Gastroesophageal sphincter (tissue), 4 donors: ENCODE measurements around the gene DNAJC11. TPM values are rescaled to one million over a fixed set of nuclear protein-coding genes. Genes with fewer than 3 reads are reported as not detected.
"Not testable (repeated sequence)": the region's sequence is repeated elsewhere in the genome, so short reads cannot be mapped to it uniquely, and the experiment has no call there.

ENCODE experiments used
- ATAC-seq: fragments of 150-250 bp; one replicate; pipeline ENCODE4 v1.9.1; 2016; ENCODE audit warnings: mild to moderate bottlenecking, moderate library complexity
- H3K27ac ChIP-seq, 4 donors: fragments of 200-600 bp; sonication (generic) in 3 of 4; 1 replicate in 3 of 4; 2 replicates in 1 of 4; pipeline ENCODE4 v1.5.1; 2016 to 2019
- H3K27me3 ChIP-seq: fragments of 200-600 bp; sonication (generic); one replicate; pipeline ENCODE4 v1.5.1; 2019
- H3K36me3 ChIP-seq, 2 donors: fragments of 200-600 bp; sonication (generic); one replicate each; pipeline ENCODE4 v1.5.1; 2019; ENCODE audit warnings: control low read depth in 1 of 2
- H3K4me1 ChIP-seq, 3 donors: fragments of 200-600 bp; sonication (generic); 1 replicate in 2 of 3; 2 replicates in 1 of 3; pipeline ENCODE4 v1.5.1; 2016 to 2019; ENCODE audit warnings: control low read depth in 2 of 3
- H3K4me3 ChIP-seq, 2 donors: fragments of 200-600 bp; sonication (generic); one replicate each; pipeline ENCODE4 v1.5.1; 2019; ENCODE audit warnings: mild to moderate bottlenecking in 1 of 2, moderate library complexity in 1 of 2
- H3K9me3 ChIP-seq, 3 donors: fragments of 200-600 bp; sonication (generic); one replicate each; pipeline ENCODE4 v1.5.1; 2017 to 2019; ENCODE audit warnings: control low read depth in 2 of 3
- CTCF ChIP-seq, 4 experiments: fragments of 200-600 bp in 2 of 4; fragments of 450-650 bp in 2 of 4; sonication (generic) in 1 of 4; IDR thresholded peaks; one replicate each; pipeline ENCODE4 v1.5.1; 2017 to 2019; ENCODE audit warnings: antibody characterized with exemption in 4 of 4, mild to moderate bottlenecking in 2 of 4, moderate library complexity in 2 of 4
- EP300 ChIP-seq: sonication (generic); formaldehyde crosslinking; IDR thresholded peaks from one replicate; pipeline ENCODE4 v1.6.1; 2017; ENCODE audit warnings: antibody characterized with exemption, mild to moderate bottlenecking
- POLR2A ChIP-seq, 2 donors: fragments of 450-650 bp; IDR thresholded peaks; one replicate each; pipeline ENCODE4 v1.6.1; 2017; ENCODE audit warnings: antibody characterized with exemption in 2 of 2, mild to moderate bottlenecking in 2 of 2, moderate library complexity in 1 of 2
- POLR2AphosphoS5 ChIP-seq: sonication (generic); formaldehyde crosslinking; IDR thresholded peaks from one replicate; pipeline ENCODE4 v1.6.1; 2017; ENCODE audit warnings: antibody characterized with exemption
- WGBS, 2 donors: methylation state at CpG; one replicate each; pipeline ENCODE4 v1.1.5; 2018; ENCODE audit warnings: low coverage in 1 of 2; 5-methylcytosine and 5-hydroxymethylcytosine counted together
- total RNA-seq, 4 donors: library from RNA; depleted of rRNA; stranded (reverse); fragments of >200 nt; gene quantifications; one replicate each; pipeline ENCODE4 v1.1.0, GENCODE V29; 2016

Gene DNAJC11
- total RNA-seq, 4 donors from 2014 or later: 20.9 to 51.7 (median 30.8) TPM

- peak overlapping the region in 1 of 2 donors; percentile 9 for H3K4me3 ChIP-seq
Measured at GRCh38 chr1:6743189-6744101, 41.8 kb upstream of the DNAJC11 start.

GRCh38 chr1:6742676-6743188 lies 41.1 kb upstream of the DNAJC11 start:
- H3K9me3 ChIP-seq: not testable (repeated sequence)

More at GRCh38 chr1:6743189-6744101, 41.8 kb upstream of the DNAJC11 start:
- 23 to 57% methylated on average over 6 to 11 of the region's 20 CpGs for WGBS, 2 donors
- H3K27ac ChIP-seq: peak overlapping the region; percentile 76 to 88 (median 86)
- no peaks in the 10 kb centered on the region for H3K36me3 ChIP-seq
- peaks cover 4 to 47% (median 12%) of the 10 kb centered on the region in 3 donors for H3K4me1 ChIP-seq
- H3K27me3 ChIP-seq: no peaks in the 10 kb centered on the region
- no peak for TF ChIP-seq POLR2A (IDR thresholded peaks at IDR 0.05)
- TF ChIP-seq POLR2AphosphoS5: peak; percentile 40
- no peaks in the 10 kb centered on the region for H3K9me3 ChIP-seq
- peak; percentile 90 for ATAC-seq

GRCh38 chr1:6738987-6739676 lies 37.5 kb upstream of the DNAJC11 start:
- H3K4me1 ChIP-seq: peaks cover 4 to 15% (median 10%) of the 10 kb centered on the region in 3 donors
- TF ChIP-seq POLR2AphosphoS5: no peak
- no peak for TF ChIP-seq POLR2A (IDR thresholded peaks at IDR 0.05)
- TF ChIP-seq CTCF (IDR thresholded peaks at IDR 0.05): no peak
- TF ChIP-seq EP300: no peak
- H3K27me3 ChIP-seq: no peaks in the 10 kb centered on the region
- no peak for ATAC-seq
- H3K36me3 ChIP-seq: no peaks in the 10 kb centered on the region
- H3K4me3 ChIP-seq: no peak overlapping the region
- no peak overlapping the region for H3K27ac ChIP-seq
- no peaks in the 10 kb centered on the region for H3K9me3 ChIP-seq
- 87 to 89% methylated on average over 25 to 30 of the region's 30 CpGs for WGBS, 2 donors

More at GRCh38 chr1:6742676-6743188, 41.1 kb upstream of the DNAJC11 start:
- Histone ChIP-seq H3K4me1 (peaks cover 4 to 47% (median 12%) of the 10 kb centered on the region in 3 donors), H3K27ac (peak overlapping the region; percentile 76 to 88 (median 86))
- ATAC-seq, H3K36me3 ChIP-seq, H3K4me3 ChIP-seq, H3K27me3 ChIP-seq: not testable (repeated sequence)
- 58 to 80% methylated on average over 4 to 6 of the region's 7 CpGs for WGBS, 2 donors

GRCh38 chr1:6732942-6733341 lies 31.3 kb upstream of the DNAJC11 start:
- no peaks in the 10 kb centered on the region for H3K9me3 ChIP-seq
- WGBS, 2 donors: 83% methylated on average over 1 of the region's 5 CpGs; no CpG with 5 or more reads in 1 of the 2 donors
- H3K27ac ChIP-seq: no peak overlapping the region
- TF ChIP-seq POLR2AphosphoS5 (no peak), POLR2A (IDR thresholded peaks at IDR 0.05) (no peak), EP300 (no peak), CTCF (IDR thresholded peaks at IDR 0.05) (no peak)
- H3K4me3 ChIP-seq: no peak overlapping the region
- H3K4me1 ChIP-seq: no peaks in the 10 kb centered on the region
- no peak for ATAC-seq
- no peaks in the 10 kb centered on the region for H3K36me3 ChIP-seq
- H3K27me3 ChIP-seq: no peaks in the 10 kb centered on the region

- H3K27ac ChIP-seq: no peak overlapping the region
- H3K9me3 ChIP-seq: no peaks in the 10 kb centered on the region
- H3K27me3 ChIP-seq: no peaks in the 10 kb centered on the region
- H3K4me1 ChIP-seq: peaks cover 0 to 7% (median 0%) of the 10 kb centered on the region in 3 donors
- ATAC-seq: no peak
- 35 to 81% methylated on average over 3 of the region's 3 CpGs for WGBS, 2 donors
- no peak overlapping the region for H3K4me3 ChIP-seq
- TF ChIP-seq POLR2AphosphoS5: no peak
- no peak for TF ChIP-seq POLR2A (IDR thresholded peaks at IDR 0.05)
- TF ChIP-seq CTCF (IDR thresholded peaks at IDR 0.05): no peak
- TF ChIP-seq EP300: no peak
- H3K36me3 ChIP-seq: no peaks in the 10 kb centered on the region
Measured at GRCh38 chr1:6731905-6732304, 30.3 kb upstream of the DNAJC11 start.
